Posterior vena cava (tissue), 2 donors: ENCODE measurements around the gene ERBB4. TPM values are rescaled to one million over a fixed set of nuclear protein-coding genes. Genes with fewer than 3 reads are reported as not detected.

Source experiments
- DNase-seq: peaks from one replicate; pipeline ENCODE4 v3.0.0-alpha.2; 2020; ENCODE audit warnings: low spot score
- intact Hi-C, 2 donors: fragments of 100-400 bp; cut with DNase I; formaldehyde crosslinking; loops; one replicate each; pipeline versions ENCODE4 v1.14.1 to v1.14.2; 2022 to 2023
- total RNA-seq, 2 donors: library from RNA; stranded (reverse); fragmentation: NEBNext Ultra II Directional; extraction: Animal tissue kit (Norgen Biotek cat#: 25700); gene quantifications; one replicate each; pipeline ENCODE4 v1.2.1, GENCODE V29; 2021
- donor health status: DM: yes; HTN: yes; CAD: no.
- donor health status: DM: yes; HTN: yes; CAD: no.

ERBB4 gene
- total RNA-seq, 2 donors from 2014 or later = 3.2 to 7.6 TPM

DNA sequence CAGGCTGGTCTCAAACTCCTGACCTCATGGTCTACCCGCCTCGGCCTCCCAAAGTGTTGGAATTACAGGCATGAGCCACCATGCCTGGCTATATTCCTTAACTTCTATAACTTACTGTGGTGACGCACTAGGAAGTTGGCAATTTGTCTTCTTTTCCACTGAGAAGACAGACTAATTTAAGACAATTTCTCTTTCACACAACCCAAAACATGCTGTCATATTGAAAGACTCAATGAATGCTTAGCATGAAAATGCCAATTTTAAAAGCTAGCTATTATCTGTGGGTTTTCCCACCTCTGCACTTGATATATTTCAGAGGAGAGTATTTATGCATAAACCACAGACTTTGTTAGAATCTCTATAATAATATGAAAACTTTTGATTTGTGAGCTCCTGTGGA, 84.5 kb downstream of the ERBB4 start:
- DNase-seq = no peak
- intact Hi-C loops = no loop called here

GRCh38 chr2:212451786-212452231, 86.8 kb downstream of the ERBB4 start:
- DNase-seq = no peak
- intact Hi-C loops = no loop called here

GRCh38 chr2:212448698-212449097, 89.9 kb downstream of the ERBB4 start:
- intact Hi-C loops = no loop called here
- DNase-seq = no peak

GRCh38 chr2:212441821-212442220, 96.8 kb downstream of the ERBB4 start:
- DNase-seq = no peak
- intact Hi-C loops = no loop called here

DNA sequence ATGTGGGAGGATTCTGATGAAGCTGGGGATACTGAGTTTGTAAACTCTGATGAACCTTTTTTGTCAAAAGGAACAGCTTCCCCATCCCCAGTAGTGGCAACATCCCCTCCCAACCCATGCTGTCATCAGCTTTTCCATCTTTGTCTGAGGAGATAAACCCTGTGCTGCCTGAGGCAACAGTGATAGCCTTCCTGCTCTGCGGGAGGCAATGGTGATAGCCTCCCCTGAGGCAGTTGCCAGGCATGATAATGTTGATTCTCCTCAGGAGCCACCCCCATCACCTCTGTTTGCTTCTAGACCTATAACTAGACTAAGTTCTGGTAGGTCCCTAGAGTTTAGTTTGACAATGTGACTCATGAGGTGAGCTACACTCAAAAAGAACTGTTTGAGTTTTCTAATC, 97.5 kb downstream of the ERBB4 start:
- DNase-seq = no peak
- intact Hi-C loops = no loop called here

GRCh38 chr2:212428681-212429478, 109.7 kb downstream of the ERBB4 start:
- intact Hi-C loops = no loop called here
- no peak for DNase-seq

- DNase-seq = no peak
- intact Hi-C loops = no loop called here
These were observed 111.0 kb downstream of the ERBB4 start for GRCh38 chr2:212427638-212428037.

- intact Hi-C loops = no loop called here
- DNase-seq = no peak
These were observed 111.8 kb downstream of the ERBB4 start for GRCh38 chr2:212426637-212427412.

- DNase-seq = no peak
- intact Hi-C loops = no loop called here
These were observed 114.5 kb downstream of the ERBB4 start for GRCh38 chr2:212424082-212424481.

- DNase-seq = no peak
- intact Hi-C loops = no loop called here
These were observed 115.5 kb downstream of the ERBB4 start for GRCh38 chr2:212423089-212423488.

GRCh38 chr2:212421556-212422334, 116.9 kb downstream of the ERBB4 start:
- DNase-seq = no peak
- intact Hi-C loops = no loop called here

DNA sequence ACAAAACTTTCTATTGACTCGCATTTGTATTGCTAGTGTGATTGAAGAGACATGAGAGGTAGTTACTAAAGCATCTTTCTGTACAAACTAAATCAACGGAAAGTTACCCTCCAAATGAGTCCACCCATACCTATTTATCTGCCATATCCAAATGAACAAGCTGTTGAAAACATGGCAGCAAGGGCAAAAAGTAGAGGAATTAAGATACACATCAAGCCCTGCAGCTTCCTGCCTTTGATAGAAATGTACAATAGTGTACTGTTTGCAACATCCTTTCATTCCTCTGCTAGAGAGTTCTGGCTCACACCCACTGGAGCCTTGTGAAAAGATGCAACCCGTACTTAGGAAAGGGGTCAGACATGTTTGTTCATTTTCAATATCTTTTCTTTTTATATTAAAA, 122.5 kb downstream of the ERBB4 start:
- DNase-seq = no peak
- intact Hi-C loops = no loop called here

GRCh38 chr2:212414767-212415211, 123.8 kb downstream of the ERBB4 start:
- intact Hi-C loops = no loop called here
- DNase-seq = no peak

DNA sequence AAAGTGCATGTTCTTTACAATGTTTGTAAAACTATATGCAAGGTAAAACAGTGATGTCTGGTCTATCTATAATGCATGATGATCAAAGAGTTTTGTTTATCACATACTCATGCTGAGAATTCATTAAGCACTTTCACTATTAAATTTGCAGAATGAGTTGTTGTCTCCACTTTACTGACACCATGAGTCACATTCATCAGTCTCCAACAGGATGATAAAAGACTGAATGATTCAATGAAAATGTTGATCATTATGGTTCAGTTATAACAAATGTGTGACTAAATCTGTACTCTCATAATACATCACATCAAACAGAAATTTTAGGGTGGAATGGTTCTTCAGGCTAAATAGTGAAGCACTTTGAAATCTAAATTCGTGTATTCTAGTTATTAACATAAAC, 129.0 kb downstream of the ERBB4 start:
- intact Hi-C loops = no loop called here
- DNase-seq = no peak

DNA sequence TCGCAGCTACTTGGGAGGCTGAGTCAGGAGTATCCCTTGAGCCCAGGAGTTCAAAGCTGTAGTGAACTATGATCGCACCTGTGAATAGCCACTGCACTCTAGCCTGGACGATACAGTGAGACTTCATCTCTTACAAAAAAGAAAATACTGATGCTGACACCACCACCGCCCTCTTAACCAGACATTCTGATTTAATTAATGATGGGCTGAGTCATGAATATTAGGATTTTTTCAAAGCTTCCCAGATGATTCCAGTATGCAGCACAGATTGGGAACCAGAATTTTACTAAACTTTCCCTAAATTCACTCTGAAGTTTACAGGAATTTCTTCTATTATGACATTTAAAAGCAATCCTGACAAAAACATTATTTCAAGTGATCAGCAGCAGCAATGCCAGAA, 130.1 kb downstream of the ERBB4 start:
- intact Hi-C loops = no loop called here

DNA sequence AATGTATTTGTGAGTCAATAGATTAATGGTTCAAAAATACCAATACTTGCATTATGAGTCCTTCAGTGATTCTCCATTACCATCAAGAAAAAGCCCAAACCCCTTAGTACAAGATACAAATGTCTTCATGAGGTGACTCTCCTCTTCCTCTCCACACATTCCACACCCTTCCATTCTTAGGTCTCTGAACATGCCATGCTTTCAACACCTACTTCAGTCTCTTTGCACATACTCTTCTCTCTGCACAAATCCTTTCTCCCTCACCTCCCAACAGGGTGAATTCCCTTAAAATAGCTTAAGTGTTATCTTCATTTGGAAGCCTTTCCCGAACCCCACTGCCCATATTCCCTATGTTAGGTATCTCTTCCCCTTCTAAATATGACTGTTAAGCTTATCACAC, 131.9 kb downstream of the ERBB4 start:
- intact Hi-C loops = no loop called here
- DNase-seq = no peak

More for the DNA sequence above, 130.1 kb downstream of the ERBB4 start:
- no peak for DNase-seq

GRCh38 chr2:212402316-212402715, 136.3 kb downstream of the ERBB4 start:
- intact Hi-C loops = no loop called here
- DNase-seq = no peak

DNA sequence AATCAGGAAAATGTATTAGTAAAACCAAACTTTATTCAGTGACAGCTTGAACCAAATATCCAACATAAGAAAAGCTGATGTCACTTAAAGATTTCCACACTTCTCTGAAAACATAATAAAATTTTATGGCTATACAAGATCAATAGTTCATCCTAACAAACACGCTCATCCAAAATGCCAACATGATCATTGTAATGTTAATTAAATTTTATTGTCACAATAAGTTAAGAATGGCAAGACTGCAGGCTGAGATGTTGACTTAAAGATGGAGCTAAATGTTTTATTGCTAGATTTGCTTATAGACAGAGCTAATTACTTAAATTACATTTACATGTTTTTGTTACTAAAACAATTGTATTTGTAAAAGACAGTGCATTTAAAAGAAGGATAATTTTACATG, 140.3 kb downstream of the ERBB4 start:
- intact Hi-C loops = no loop called here
- no peak for DNase-seq

- intact Hi-C loops = no loop called here
- DNase-seq = no peak
These were observed 146.1 kb downstream of the ERBB4 start for GRCh38 chr2:212392544-212392943.

DNA sequence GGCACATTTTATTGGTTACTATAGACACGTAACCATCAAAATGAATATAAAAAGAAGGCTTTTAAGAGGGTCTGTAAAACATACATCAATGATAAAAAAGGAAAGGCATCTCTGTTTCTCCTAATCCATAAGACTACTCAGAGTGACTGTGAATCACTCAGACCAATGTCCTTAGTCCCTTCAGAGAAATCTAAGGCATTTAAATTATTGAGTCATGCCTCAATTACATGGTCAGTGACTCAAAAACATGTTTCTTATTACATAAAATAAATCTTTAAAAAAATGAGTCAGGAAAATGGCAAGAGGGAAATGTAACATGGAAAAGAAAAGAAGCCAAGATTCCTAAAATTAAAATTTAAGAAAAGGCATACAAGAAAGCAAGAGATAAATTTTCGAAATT, 146.6 kb downstream of the ERBB4 start:
- DNase-seq = no peak
- intact Hi-C loops = no loop called here
